Thoracic aorta (tissue), 2 donors: ENCODE data around the gene SLC46A2. TPM values are rescaled to one million over a fixed set of nuclear protein-coding genes. Genes with fewer than 3 reads are reported as not detected.

ENCODE experiments used
- ATAC-seq: fragments of 150-250 bp; one replicate; pipeline ENCODE4 v1.8.0; 2017; ENCODE audit warnings: low read depth; ENCODE audit not compliant: insufficient number of reproducible peaks, low FRiP score
- DNase-seq: peaks from one replicate; pipeline ENCODE4 v3.0.0-alpha.2; 2020; ENCODE audit warnings: low spot score
- H3K27ac ChIP-seq, 2 donors: fragments of 200-600 bp; sonication (generic); 1 replicate in 1 of 2; 2 replicates in 1 of 2; pipeline ENCODE4 v1.5.1; 2016; ENCODE audit warnings: mild to moderate bottlenecking in 2 of 2, moderate library complexity in 2 of 2
- H3K27me3 ChIP-seq: fragments of 200-600 bp; sonication (generic); replicated peaks from 2 replicates; pipeline ENCODE4 v1.6.0; 2016; ENCODE audit warnings: mild to moderate bottlenecking; ENCODE audit not compliant: insufficient read depth
- H3K36me3 ChIP-seq: fragments of 200-600 bp; sonication (generic); one replicate; pipeline ENCODE4 v1.5.1; 2016
- H3K4me1 ChIP-seq, 2 donors: fragments of 200-600 bp; sonication (generic); 1 replicate in 1 of 2; 2 replicates in 1 of 2; pipeline versions ENCODE4 v1.5.1 to v1.6.0; 2016; ENCODE audit warnings: low read depth in 2 of 2, mild to moderate bottlenecking in 1 of 2; ENCODE audit not compliant: control insufficient read depth in 1 of 2
- H3K4me3 ChIP-seq: fragments of 200-600 bp; sonication (generic); 2 replicates; pipeline ENCODE4 v1.5.1; 2016; ENCODE audit warnings: mild to moderate bottlenecking
- H3K9me3 ChIP-seq: fragments of 200-600 bp; sonication (generic); 2 replicates; pipeline ENCODE4 v1.5.1; 2016
- total RNA-seq, 2 donors: library from RNA; depleted of rRNA; stranded (reverse); fragments of >200 nt; gene quantifications; one replicate each; pipeline versions ENCODE4 v1.1.0 to v1.2.3, GENCODE V29; 2016
- TF ChIP-seq, protein P1 (sequence below): fragments of 200-600 bp; sonication (generic); IDR thresholded peaks from one replicate; pipeline ENCODE4 v1.5.1; 2019; ENCODE audit warnings: antibody characterized with exemption

Gene SLC46A2
- total RNA-seq, 2 donors from 2014 or later, result 2.0 to 2.7 TPM

- H3K36me3 ChIP-seq, result no peaks in the 10 kb centered on the region
- no peak overlapping the region for H3K4me3 ChIP-seq
- no peaks in the 10 kb centered on the region for H3K4me1 ChIP-seq
- H3K9me3 ChIP-seq, result no peaks in the 10 kb centered on the region
- TF ChIP-seq, protein P1, sequence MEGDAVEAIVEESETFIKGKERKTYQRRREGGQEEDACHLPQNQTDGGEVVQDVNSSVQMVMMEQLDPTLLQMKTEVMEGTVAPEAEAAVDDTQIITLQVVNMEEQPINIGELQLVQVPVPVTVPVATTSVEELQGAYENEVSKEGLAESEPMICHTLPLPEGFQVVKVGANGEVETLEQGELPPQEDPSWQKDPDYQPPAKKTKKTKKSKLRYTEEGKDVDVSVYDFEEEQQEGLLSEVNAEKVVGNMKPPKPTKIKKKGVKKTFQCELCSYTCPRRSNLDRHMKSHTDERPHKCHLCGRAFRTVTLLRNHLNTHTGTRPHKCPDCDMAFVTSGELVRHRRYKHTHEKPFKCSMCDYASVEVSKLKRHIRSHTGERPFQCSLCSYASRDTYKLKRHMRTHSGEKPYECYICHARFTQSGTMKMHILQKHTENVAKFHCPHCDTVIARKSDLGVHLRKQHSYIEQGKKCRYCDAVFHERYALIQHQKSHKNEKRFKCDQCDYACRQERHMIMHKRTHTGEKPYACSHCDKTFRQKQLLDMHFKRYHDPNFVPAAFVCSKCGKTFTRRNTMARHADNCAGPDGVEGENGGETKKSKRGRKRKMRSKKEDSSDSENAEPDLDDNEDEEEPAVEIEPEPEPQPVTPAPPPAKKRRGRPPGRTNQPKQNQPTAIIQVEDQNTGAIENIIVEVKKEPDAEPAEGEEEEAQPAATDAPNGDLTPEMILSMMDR, result no peak
- no peak overlapping the region for H3K27ac ChIP-seq
- ATAC-seq (no peak), DNase-seq (no peak)
- no peaks in the 10 kb centered on the region for H3K27me3 ChIP-seq
Observed at GRCh38 chr9:112911736-112912135, 21.1 kb upstream of the SLC46A2 start.

- no peak overlapping the region for H3K27ac ChIP-seq
- no peaks in the 10 kb centered on the region for H3K36me3 ChIP-seq
- no peak overlapping the region for H3K4me3 ChIP-seq
- no peaks in the 10 kb centered on the region for H3K27me3 ChIP-seq
- no peaks in the 10 kb centered on the region for H3K4me1 ChIP-seq
- H3K9me3 ChIP-seq, result no peaks in the 10 kb centered on the region
- TF ChIP-seq, protein P1, result no peak
- ATAC-seq (no peak), DNase-seq (no peak)
Observed at GRCh38 chr9:112905084-112905483, 14.4 kb upstream of the SLC46A2 start.

DNA sequence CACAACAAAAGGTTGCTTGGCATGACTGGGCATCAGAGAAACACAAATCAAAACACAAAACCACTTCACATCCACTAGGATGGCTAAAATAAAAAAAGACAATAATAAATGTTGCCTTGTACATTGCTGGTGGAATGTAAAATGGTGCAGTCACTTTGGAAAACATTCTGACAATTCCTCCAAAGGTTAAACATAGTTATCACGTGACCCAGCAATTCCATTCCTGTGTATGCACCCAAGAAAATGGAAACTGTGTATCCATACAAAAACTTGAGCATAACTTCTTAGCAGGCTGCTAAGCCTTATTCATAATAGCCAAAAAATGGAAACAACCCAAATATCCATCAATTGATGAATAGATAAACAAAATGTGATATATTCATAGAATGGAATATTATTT is 10.2 kb upstream of the SLC46A2 start:
- H3K4me1 ChIP-seq, result no peaks in the 10 kb centered on the region
- no peaks in the 10 kb centered on the region for H3K9me3 ChIP-seq
- H3K27ac ChIP-seq, result no peak overlapping the region
- no peak for DNase-seq
- TF ChIP-seq, protein P1, result no peak
- no peaks in the 10 kb centered on the region for H3K27me3 ChIP-seq
- no peak for ATAC-seq
- no peaks in the 10 kb centered on the region for H3K36me3 ChIP-seq
- H3K4me3 ChIP-seq, result no peak overlapping the region

GRCh38 chr9:112900488-112900887 is 9.8 kb upstream of the SLC46A2 start:
- Histone ChIP-seq H3K27me3 (no peaks in the 10 kb centered on the region), H3K27ac (no peak overlapping the region), H3K4me3 (no peak overlapping the region), H3K36me3 (no peaks in the 10 kb centered on the region), H3K9me3 (no peaks in the 10 kb centered on the region), H3K4me1 (no peaks in the 10 kb centered on the region)
- TF ChIP-seq, protein P1, result no peak
- no peak for ATAC-seq
- DNase-seq, result no peak

- no peaks in the 10 kb centered on the region for H3K4me1 ChIP-seq
- TF ChIP-seq, protein P1, result no peak
- no peak overlapping the region for H3K27ac ChIP-seq
- no peak for ATAC-seq
- no peaks in the 10 kb centered on the region for H3K9me3 ChIP-seq
- no peak overlapping the region for H3K4me3 ChIP-seq
- no peaks in the 10 kb centered on the region for H3K36me3 ChIP-seq
- no peak for DNase-seq
- H3K27me3 ChIP-seq, result no peaks in the 10 kb centered on the region
Observed at GRCh38 chr9:112898872-112899311, 8.2 kb upstream of the SLC46A2 start.
